Mucosa of rectum (tissue), 2 donors: ENCODE measurements around the gene BCL2.
A peak's percentile ranks its signal among the peaks of the same experiment; 100 is the strongest.

Experiments
- H3K27ac ChIP-seq, 2 donors: one replicate each; pipeline ENCODE4 v1.7.0; 2013; ENCODE audit warnings: inconsistent platforms in 2 of 2, low read depth in 2 of 2, low read length in 2 of 2
- H3K27me3 ChIP-seq, 2 donors: one replicate each; pipeline ENCODE4 v1.7.0; 2013; ENCODE audit warnings: low read length in 2 of 2; ENCODE audit not compliant: control insufficient read depth in 2 of 2, insufficient read depth in 2 of 2
- H3K36me3 ChIP-seq, 2 donors: one replicate each; pipeline ENCODE4 v1.7.0; 2013; ENCODE audit warnings: low read length in 2 of 2; ENCODE audit not compliant: control insufficient read depth in 2 of 2, insufficient read depth in 2 of 2
- H3K4me1 ChIP-seq, 2 donors: one replicate each; pipeline ENCODE4 v1.7.0; 2013; ENCODE audit warnings: low read length in 2 of 2, mild to moderate bottlenecking in 1 of 2; ENCODE audit not compliant: control insufficient read depth in 2 of 2, insufficient read depth in 2 of 2
- H3K4me3 ChIP-seq, 2 donors: one replicate each; pipeline ENCODE4 v1.7.0; 2013; ENCODE audit warnings: low read length in 2 of 2
- H3K9ac ChIP-seq, 2 donors: one replicate each; pipeline ENCODE4 v1.7.0; 2013; ENCODE audit warnings: low read length in 2 of 2, low read depth in 1 of 2, mild to moderate bottlenecking in 1 of 2
- H3K9me3 ChIP-seq, 2 donors: one replicate each; pipeline ENCODE4 v1.7.0; 2013; ENCODE audit warnings: low read length in 2 of 2; ENCODE audit not compliant: control insufficient read depth in 2 of 2
- donor health status: healthy.
- donor health status: Normal muscosa, but diverticular disease.

Gene BCL2

DNA sequence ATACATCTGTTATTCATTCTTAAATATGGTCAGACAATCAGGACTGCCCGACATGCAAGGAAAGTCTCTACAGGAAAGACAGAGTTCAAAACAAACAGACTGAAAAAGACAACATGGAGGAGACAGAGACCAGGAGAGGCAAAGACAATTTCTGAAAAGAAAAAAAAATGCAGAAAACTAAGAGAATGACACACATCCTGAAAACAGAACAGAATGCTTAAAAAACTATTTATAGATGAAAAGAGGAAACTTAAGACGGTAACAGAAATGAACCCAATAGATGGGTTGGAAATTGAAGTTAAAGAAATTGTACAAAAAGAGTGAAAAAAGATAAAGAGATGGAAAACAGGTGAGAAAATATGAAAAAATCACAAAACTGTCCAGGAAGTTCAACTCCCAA, 95.7 kb downstream of the BCL2 start:
- no peaks in the 10 kb centered on the region for H3K9me3 ChIP-seq
- no peak overlapping the region for H3K27ac ChIP-seq
- H3K36me3 ChIP-seq = peaks cover 0 to 3% of the 10 kb centered on the region in 2 donors
- no peaks in the 10 kb centered on the region for H3K27me3 ChIP-seq
- H3K9ac ChIP-seq = no peak overlapping the region
- H3K4me3 ChIP-seq = no peak overlapping the region
- H3K4me1 ChIP-seq = peaks cover 5 to 13% of the 10 kb centered on the region in 2 donors

DNA sequence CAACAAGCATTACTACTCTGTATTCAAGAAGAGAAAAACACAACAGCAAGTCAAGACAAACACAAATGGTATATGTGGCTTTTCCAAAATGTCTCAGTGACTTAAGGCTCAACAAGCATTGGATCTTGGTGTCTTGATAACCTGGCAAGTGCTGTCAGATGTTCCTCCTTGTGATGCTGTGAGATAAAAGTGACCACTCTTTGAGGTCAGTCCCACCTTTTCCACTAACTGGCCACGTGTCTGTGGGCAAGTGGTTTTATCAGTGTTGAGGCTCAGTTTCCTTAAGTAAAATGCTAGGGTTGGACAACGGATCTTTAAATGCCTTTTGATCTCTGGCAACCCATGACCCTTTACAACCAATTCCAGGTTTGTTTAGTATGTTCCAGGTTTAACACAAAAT, 98.7 kb downstream of the BCL2 start:
- no peaks in the 10 kb centered on the region for H3K27me3 ChIP-seq
- no peak overlapping the region for H3K27ac ChIP-seq
- H3K9ac ChIP-seq = no peak overlapping the region
- H3K36me3 ChIP-seq = peaks cover 0 to 3% of the 10 kb centered on the region in 2 donors
- H3K4me1 ChIP-seq = peaks cover 5 to 13% of the 10 kb centered on the region in 2 donors
- H3K9me3 ChIP-seq = no peaks in the 10 kb centered on the region
- H3K4me3 ChIP-seq = no peak overlapping the region

DNA sequence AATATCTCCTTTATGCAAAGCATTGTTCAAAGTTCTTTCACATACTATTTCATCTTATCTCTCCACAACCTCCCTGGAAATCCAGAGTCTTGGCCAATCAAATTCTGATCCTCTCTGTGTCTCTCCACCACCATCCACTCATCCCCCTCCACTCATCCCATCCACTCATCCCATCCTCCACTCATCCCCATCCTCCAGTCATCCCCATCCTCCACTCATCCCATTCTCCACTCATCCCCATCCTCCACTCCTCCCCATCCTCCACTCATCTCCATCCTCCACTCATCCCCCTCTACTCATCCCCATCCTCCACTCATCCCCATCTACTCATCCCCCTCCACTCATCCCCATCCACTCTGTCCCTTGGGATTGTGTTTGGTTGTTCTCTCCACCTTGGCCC, 101.1 kb downstream of the BCL2 start:
- no peaks in the 10 kb centered on the region for H3K36me3 ChIP-seq
- no peaks in the 10 kb centered on the region for H3K9me3 ChIP-seq
- no peak overlapping the region for H3K4me3 ChIP-seq
- no peak overlapping the region for H3K9ac ChIP-seq
- H3K27ac ChIP-seq = no peak overlapping the region
- no peaks in the 10 kb centered on the region for H3K4me1 ChIP-seq
- no peaks in the 10 kb centered on the region for H3K27me3 ChIP-seq

DNA sequence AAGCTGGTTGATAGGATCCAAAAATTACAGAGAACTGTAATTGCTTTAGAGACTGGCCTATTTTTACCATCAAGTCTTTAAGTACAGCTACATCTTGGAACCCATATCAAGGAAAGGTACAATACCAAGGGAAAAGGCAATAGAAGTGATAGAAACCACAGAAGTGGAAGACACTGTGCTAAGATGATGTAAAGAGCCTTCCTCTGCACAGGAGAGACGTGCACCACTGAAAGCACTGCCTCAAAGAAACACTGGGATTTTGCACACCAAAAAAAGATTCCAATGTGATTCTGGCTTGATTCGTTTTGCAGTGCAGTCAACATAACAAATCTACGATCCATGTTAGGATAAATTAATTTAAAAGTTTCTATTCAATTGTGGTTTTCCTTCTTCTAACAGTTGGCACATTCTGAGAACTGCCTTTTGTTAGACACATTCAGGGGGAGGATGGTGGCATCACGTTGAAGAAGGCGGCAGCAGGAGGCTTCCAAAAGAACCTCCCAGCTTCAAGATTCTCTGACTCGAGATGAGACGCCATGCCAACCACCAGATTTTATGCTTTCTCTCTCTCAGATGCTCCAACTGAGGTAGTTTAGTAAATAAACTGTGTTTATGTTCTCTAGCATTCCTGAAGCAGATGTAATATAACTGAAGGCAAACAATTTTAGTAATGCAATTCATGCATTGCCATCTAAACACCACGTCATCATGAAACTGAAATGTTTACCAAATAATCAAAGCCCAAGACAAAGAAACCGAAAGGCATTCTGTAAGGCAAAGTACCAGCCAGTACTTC, 102.9 kb downstream of the BCL2 start:
- Histone ChIP-seq H3K27ac (no peak overlapping the region), H3K4me1 (no peaks in the 10 kb centered on the region), H3K9ac (no peak overlapping the region)

DNA sequence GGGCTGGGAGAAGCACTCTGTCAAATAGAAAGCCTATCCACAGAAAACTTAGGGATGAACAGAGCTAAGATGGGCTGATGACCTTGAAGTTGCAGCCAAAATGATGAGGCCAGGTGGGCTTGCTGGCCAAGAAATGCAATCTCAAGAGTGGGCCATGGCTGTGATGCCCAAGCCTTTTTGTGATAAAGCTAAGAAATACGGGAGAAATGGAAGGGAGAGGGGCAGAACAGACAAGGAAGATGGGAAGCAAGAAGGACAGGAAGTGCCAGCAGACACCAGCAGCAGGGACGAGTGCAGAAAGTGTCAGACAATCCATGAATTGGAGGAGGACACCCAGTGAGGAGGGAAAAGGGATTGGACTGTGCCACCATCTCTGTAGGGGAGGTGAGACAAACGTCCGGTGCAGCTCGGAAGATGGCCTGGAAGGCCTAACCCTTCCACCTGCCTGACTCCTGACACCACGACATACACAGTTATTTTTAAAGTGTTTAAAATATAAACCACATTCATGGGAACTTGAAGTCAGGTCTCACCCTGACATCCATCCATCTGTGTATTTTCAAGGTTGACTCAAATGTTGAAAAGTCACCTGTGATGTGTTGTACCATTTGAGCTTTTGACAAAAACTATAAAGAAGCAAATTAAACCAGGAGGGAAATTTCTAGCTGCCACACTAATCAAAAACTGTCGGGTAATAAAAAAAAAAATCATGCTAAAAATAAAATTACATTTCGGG, 105.5 kb downstream of the BCL2 start:
- H3K27me3 ChIP-seq = no peaks in the 10 kb centered on the region

More for the DNA sequence above, 102.9 kb downstream of the BCL2 start:
- Histone ChIP-seq H3K36me3 (no peaks in the 10 kb centered on the region), H3K4me3 (peak overlapping the region in 1 of 2 donors; percentile 32), H3K27me3 (no peaks in the 10 kb centered on the region), H3K9me3 (no peaks in the 10 kb centered on the region)

DNA sequence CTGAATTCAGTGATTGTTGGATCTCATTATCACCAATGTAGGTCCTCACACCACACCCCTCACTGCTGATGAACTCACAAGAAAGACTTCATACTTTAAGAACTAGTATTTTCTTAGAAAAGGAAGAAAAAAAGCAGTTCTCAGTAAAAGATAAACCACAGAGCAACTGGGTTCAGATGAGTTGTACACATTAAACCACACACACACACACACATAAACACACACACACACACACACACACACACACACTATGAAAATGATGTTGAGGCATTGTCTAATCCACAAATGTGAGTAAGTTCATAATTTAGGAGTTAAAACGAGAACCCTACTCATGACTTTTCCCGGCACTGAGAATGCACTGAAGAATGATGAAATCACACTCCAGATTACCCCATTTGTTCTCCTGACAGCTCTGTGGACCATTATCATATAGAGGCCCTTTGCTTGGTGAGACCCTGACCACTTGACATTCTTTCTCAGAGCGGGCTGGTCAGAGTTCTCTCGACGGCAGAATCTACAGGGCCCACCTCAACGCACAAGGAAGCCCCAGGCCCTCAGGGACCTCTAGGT, 106.2 kb downstream of the BCL2 start:
- H3K36me3 ChIP-seq = no peaks in the 10 kb centered on the region
- peaks cover 0 to 3% of the 10 kb centered on the region in 2 donors for H3K4me1 ChIP-seq
- no peak overlapping the region for H3K9ac ChIP-seq
- no peak overlapping the region for H3K27ac ChIP-seq
- H3K27me3 ChIP-seq = no peaks in the 10 kb centered on the region
- H3K9me3 ChIP-seq = no peaks in the 10 kb centered on the region
- no peak overlapping the region for H3K4me3 ChIP-seq

More for the DNA sequence above, 105.5 kb downstream of the BCL2 start:
- no peak overlapping the region for H3K4me3 ChIP-seq
- H3K36me3 ChIP-seq = no peaks in the 10 kb centered on the region
- no peaks in the 10 kb centered on the region for H3K4me1 ChIP-seq
- no peak overlapping the region for H3K9ac ChIP-seq
- H3K9me3 ChIP-seq = no peaks in the 10 kb centered on the region
- H3K27ac ChIP-seq = no peak overlapping the region

DNA sequence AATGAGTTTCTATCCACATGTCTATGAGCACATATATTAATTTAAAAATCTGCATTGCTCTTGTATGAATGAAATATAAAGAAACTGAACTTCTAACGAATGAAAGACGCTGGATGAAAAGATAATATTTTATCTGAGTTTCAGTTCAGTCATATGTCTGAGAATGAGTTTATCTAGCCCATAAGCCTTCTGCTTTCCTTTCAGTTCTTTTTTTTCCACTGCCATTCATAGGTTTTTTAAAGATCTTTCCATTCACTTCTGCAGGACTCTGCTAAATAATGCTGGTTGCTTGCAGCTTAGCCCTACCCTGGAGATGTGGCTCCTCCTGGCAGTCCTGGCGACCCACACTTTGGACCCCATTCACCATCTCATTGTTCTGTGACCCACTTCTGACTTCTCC, 109.0 kb downstream of the BCL2 start:
- Histone ChIP-seq H3K9ac (no peak overlapping the region), H3K27ac (no peak overlapping the region), H3K4me3 (no peak overlapping the region), H3K9me3 (no peaks in the 10 kb centered on the region), H3K27me3 (no peaks in the 10 kb centered on the region), H3K36me3 (no peaks in the 10 kb centered on the region), H3K4me1 (peaks cover 12 to 15% of the 10 kb centered on the region in 2 donors)

DNA sequence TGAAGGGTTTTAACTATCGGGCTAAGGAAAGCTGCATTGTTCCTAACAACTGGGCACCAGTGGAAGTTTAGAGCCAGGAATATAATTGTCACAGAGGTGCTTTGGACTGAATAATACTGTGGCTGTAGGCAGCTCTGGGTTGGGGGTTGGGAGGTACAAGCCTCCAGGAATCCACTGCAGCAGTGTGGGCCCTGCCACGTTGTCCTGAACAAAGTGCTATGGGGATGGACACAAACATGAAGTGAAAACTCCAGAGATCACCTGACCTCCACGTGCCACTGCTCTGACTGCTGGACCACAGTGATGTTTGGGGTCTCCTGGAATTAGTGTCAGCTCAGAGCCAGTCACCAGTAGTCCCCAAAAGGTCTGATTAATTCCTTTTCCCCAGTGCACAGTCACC, 110.9 kb downstream of the BCL2 start:
- no peak overlapping the region for H3K27ac ChIP-seq
- no peaks in the 10 kb centered on the region for H3K36me3 ChIP-seq
- no peaks in the 10 kb centered on the region for H3K27me3 ChIP-seq
- H3K9me3 ChIP-seq = no peaks in the 10 kb centered on the region
- H3K4me3 ChIP-seq = no peak overlapping the region
- H3K4me1 ChIP-seq = peaks cover 12 to 15% of the 10 kb centered on the region in 2 donors
- H3K9ac ChIP-seq = no peak overlapping the region

DNA sequence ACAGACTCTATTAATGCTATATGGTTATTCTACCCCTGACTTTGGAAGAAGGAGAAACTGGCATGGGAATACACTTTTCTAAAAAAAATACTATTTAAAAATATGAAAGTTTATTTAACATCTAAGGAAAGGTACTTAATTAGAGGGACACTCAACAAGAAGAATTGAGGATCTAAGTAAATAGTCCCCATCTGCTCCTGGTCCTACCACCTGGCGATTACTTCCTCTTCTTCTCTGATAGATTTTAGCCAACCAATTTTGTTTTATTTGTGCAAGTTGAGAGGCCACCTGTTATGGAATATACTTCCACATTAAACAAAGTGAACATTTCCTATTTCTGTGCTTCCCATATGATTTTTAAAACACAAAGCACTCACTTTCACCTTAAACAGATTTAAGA, 111.7 kb downstream of the BCL2 start:
- Histone ChIP-seq H3K4me1 (peaks cover 12 to 15% of the 10 kb centered on the region in 2 donors), H3K36me3 (no peaks in the 10 kb centered on the region), H3K4me3 (peak overlapping the region in 1 of 2 donors; percentile 51), H3K27ac (peak overlapping the region in 1 of 2 donors; percentile 62), H3K9me3 (no peaks in the 10 kb centered on the region), H3K9ac (peak overlapping the region in 1 of 2 donors; percentile 57), H3K27me3 (no peaks in the 10 kb centered on the region)
